HepG2 (cell line): Measurements from ENCODE around the gene CACNA1D. TPM values are rescaled to one million over a fixed set of nuclear protein-coding genes. Genes with fewer than 3 reads are reported as not detected.

Source experiments
- ATAC-seq: fragments of 200-7000 bp; cut with Tn5 transposase; 3 replicates; pipeline ENCODE4 v1.9.1; 2020; ENCODE audit warnings: mild to moderate bottlenecking, moderate library complexity
- BruUV-seq: library from RNA; stranded (reverse); fragments of 400-500 nt; replicated peaks from 2 replicates; lab custom pipeline; 2021; lab: Mats Ljungman, UMichigan
- CTCF ChIA-PET: fragments of 300-600 bp; formaldehyde crosslinking; extraction: SDS; loops from one replicate; lab custom pipeline; 2021; ENCODE audit warnings: low total read pairs, inconsistent platforms, low intra/inter-chr PET ratio; lab: Yijun Ruan, JAX
- POLR2A ChIA-PET: fragments of 350-600 bp; sonication (Branson Sonifier 250); formaldehyde crosslinking; loops from one replicate; lab custom pipeline; 2020; ENCODE audit warnings: antibody characterized with exemption, inconsistent platforms; lab: Yijun Ruan, JAX
- DNase-seq: peaks from one replicate; pipeline ENCODE4 v3.0.0-alpha.2; 2015; ENCODE audit warnings: low spot score
- FAIRE-seq: peaks from 3 replicates; lab custom pipeline; 2011; peaks lifted over from hg19 to GRCh38; lab: Jason Lieb, UNC
- H2AFZ ChIP-seq: one replicate; pipeline ENCODE4 v1.6.1; 2011; ENCODE audit warnings: low read length, inconsistent platforms
- H3K27ac ChIP-seq: fragments of 300-600 bp; 3 replicates; pipeline ENCODE4 v1.8.0; 2011; ENCODE audit warnings: mixed run types, mild to moderate bottlenecking, mixed read lengths, low read length, inconsistent platforms; ENCODE audit not compliant: insufficient read depth; ENCODE audit errors: extremely low read length
- H3K27me3 ChIP-seq, 2 experiments: fragments of 200-600 bp in 1 of 2; 2 replicates in 1 of 2; 3 replicates in 1 of 2; pipeline versions ENCODE4 v1.6.0 to v1.8.0; 2011; ENCODE audit warnings: low read length in 2 of 2, mild to moderate bottlenecking in 2 of 2, moderate library complexity in 2 of 2, inconsistent platforms in 1 of 2; ENCODE audit not compliant: insufficient read depth in 2 of 2, control insufficient read depth in 1 of 2
- H3K36me3 ChIP-seq, 2 experiments: fragments of 200-600 bp in 1 of 2; replicated peaks in 1 of 2; 2 replicates in 1 of 2; 3 replicates in 1 of 2; pipeline versions ENCODE4 v1.5.1 to v1.8.0; 2011; ENCODE audit warnings: low read length in 2 of 2, inconsistent platforms in 1 of 2; ENCODE audit not compliant: insufficient read depth in 2 of 2, control insufficient read depth in 1 of 2
- H3K4me1 ChIP-seq: 2 replicates; pipeline ENCODE4 v1.5.1; 2012; ENCODE audit warnings: low read length, inconsistent platforms; ENCODE audit not compliant: insufficient read depth
- H3K4me2 ChIP-seq: 2 replicates; pipeline ENCODE4 v1.6.0; 2011; ENCODE audit warnings: low read depth, low read length, inconsistent platforms
- H3K4me3 ChIP-seq, 3 experiments: fragments of 200-600 bp in 1 of 3; sonication (generic), shearing (Covaris generic) in 1 of 3; replicated peaks in 1 of 3; 2 replicates each; pipeline ENCODE4 v1.5.1; 2011 to 2016; ENCODE audit warnings: low read length in 3 of 3, inconsistent platforms in 2 of 3, low read depth in 2 of 3, mild to moderate bottlenecking in 2 of 3, control low read depth in 1 of 3, mixed read lengths in 1 of 3; ENCODE audit not compliant: insufficient read depth in 1 of 3
- H3K79me2 ChIP-seq: one replicate; pipeline ENCODE4 v1.6.1; 2011; ENCODE audit warnings: low read length, inconsistent platforms; ENCODE audit not compliant: insufficient read depth
- H3K9ac ChIP-seq: 2 replicates; pipeline ENCODE4 v1.6.0; 2011; ENCODE audit warnings: mild to moderate bottlenecking, low read depth, low read length, inconsistent platforms; ENCODE audit not compliant: insufficient read depth
- H3K9me3 ChIP-seq: 2 replicates; pipeline ENCODE4 v1.5.1; 2012; ENCODE audit warnings: mild to moderate bottlenecking, low read length
- H4K20me1 ChIP-seq: 2 replicates; pipeline ENCODE4 v1.6.0; 2011; ENCODE audit warnings: inconsistent platforms, mild to moderate bottlenecking, low read length, moderate library complexity; ENCODE audit not compliant: insufficient read depth
- CBX2 ChIP-seq, 2 experiments: fragments of 200-600 bp in 1 of 2; sonication (generic); formaldehyde crosslinking in 1 of 2; IDR thresholded peaks; 2 replicates each; pipeline versions ENCODE4 v1.7.0 to v1.8.1; 2018 to 2022; ENCODE audit warnings: low read depth in 2 of 2, low read length in 1 of 2, mild to moderate bottlenecking in 1 of 2, missing genetic modification reagents in 1 of 2
- MXD4 ChIP-seq: IDR thresholded peaks from 2 replicates; pipeline ENCODE4 v1.6.1; 2016; ENCODE audit warnings: mild to moderate bottlenecking, missing biosample characterization, missing genetic modification reagents
- SIN3A ChIP-seq: IDR thresholded peaks from 2 replicates; pipeline ENCODE4 v1.6.1; 2011; ENCODE audit warnings: low read depth, mild to moderate bottlenecking, control low read depth, low read length, borderline replicate concordance
- ZMYM4 ChIP-seq: sonication (generic); formaldehyde crosslinking; IDR thresholded peaks from 2 replicates; pipeline ENCODE4 v1.8.1; 2023; ENCODE audit warnings: mild to moderate bottlenecking, missing genetic modification reagents
- ZNF124 ChIP-seq: sonication (generic); formaldehyde crosslinking; IDR thresholded peaks from 2 replicates; pipeline ENCODE4 v1.4.0; 2020; ENCODE audit warnings: missing genetic modification reagents
- ZNF282 ChIP-seq: fragments of 450-650 bp; IDR thresholded peaks from 2 replicates; pipeline ENCODE4 v1.6.1; 2018; ENCODE audit not compliant: partially characterized antibody
- ZNF337 ChIP-seq: sonication (generic); formaldehyde crosslinking; IDR thresholded peaks from 2 replicates; pipeline ENCODE4 v1.5.1; 2020; ENCODE audit warnings: missing genetic modification reagents, low read depth, mild to moderate bottlenecking, borderline replicate concordance
- ZNF33A ChIP-seq: sonication (generic); formaldehyde crosslinking; IDR thresholded peaks from 2 replicates; pipeline ENCODE4 v1.5.1; 2020; ENCODE audit warnings: missing genetic modification reagents, mild to moderate bottlenecking, moderate library complexity, borderline replicate concordance
- WGBS: methylation state at CpG from one replicate; pipeline ENCODE4 v1.1.6; 2017; ENCODE audit warnings: low lambda C conversion rate; 5-methylcytosine and 5-hydroxymethylcytosine counted together
- in situ Hi-C: cut with HindIII; loops from 2 replicates; pipeline ENCODE4 v1.10.0; 2017; ENCODE audit warnings: low pct_unique_long_range_greater_than_20kb; ENCODE audit not compliant: extremely low pct_ligation_motif_present
- intact Hi-C: fragments of 100-400 bp; cut with micrococcal nuclease; formaldehyde crosslinking; loops from one replicate; pipeline ENCODE4 v1.10.0; 2022; ENCODE audit not compliant: unreplicated experiment
- polyA plus RNA-seq, 8 experiments: library from polyadenylated mRNA; depleted of rRNA in 3 of 8; stranded (reverse) in 7 of 8; unstranded in 1 of 8; fragments of >200 nt; fragmentation: Illumina TruSeq in 4 of 8; extraction: Trizol in 4 of 8; gene quantifications; 2 replicates each; pipeline versions ENCODE4 v1.2.1 to v1.2.3, GENCODE V29; 2011 to 2016; ENCODE audit warnings: low read depth in 4 of 8, missing spikeins in 1 of 8, mixed read lengths in 1 of 8; ENCODE audit not compliant: insufficient read depth in 1 of 8
- total RNA-seq, 5 experiments: library from RNA; depleted of rRNA; stranded (reverse); fragments of >200 nt; fragmentation: Illumina TruSeq; extraction: Trizol; gene quantifications; 2 replicates each; pipeline ENCODE4 v1.2.3, GENCODE V29; 2016; ENCODE audit warnings: low read depth in 1 of 5
- TF ChIP-seq, protein P1 (sequence below): sonication (generic); formaldehyde crosslinking; IDR thresholded peaks from 2 replicates; pipeline ENCODE4 v1.5.0; 2020; ENCODE audit warnings: missing genetic modification reagents, mild to moderate bottlenecking, borderline replicate concordance
- TF ChIP-seq, protein P2 (sequence below): sonication (generic); formaldehyde crosslinking; IDR thresholded peaks from 2 replicates; pipeline ENCODE4 v1.5.1; 2020; ENCODE audit warnings: mild to moderate bottlenecking, missing genetic modification reagents, borderline replicate concordance
- TF ChIP-seq, protein P3 (sequence below): sonication (generic); formaldehyde crosslinking; IDR thresholded peaks from 2 replicates; pipeline ENCODE4 v1.4.0; 2020; ENCODE audit warnings: missing genetic modification reagents
- TF ChIP-seq, protein P4 (sequence below): sonication (generic); formaldehyde crosslinking; IDR thresholded peaks from 2 replicates; pipeline ENCODE4 v1.8.0; 2022; ENCODE audit warnings: missing genetic modification reagents, low read depth, mild to moderate bottlenecking, borderline replicate concordance

Gene CACNA1D
- total and polyA plus RNA-seq, 2 of the 13 experiments (the other 11 are each of a cell fraction or from before 2014, with no cell fraction given): 0.26 to 0.38 TPM

DNA sequence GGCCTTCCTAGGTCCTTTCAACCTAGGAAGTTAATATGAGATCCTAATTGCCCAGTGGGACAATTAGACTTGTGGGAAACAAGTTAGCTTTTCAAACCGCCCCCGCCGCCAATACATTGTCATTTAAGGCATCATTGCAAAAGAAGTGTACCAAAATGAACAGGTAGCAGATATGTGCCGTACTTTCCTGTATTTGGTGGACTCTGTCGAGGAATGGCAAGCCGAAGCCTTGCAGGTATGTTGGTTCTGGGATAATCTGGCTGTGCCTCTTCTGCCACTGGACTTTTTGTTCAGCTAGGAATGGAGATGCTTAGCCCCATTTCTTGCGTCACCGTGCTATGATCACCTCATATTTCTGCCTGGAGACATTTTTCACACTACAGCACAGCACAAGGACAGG, 157.5 kb downstream of the CACNA1D start:
- Histone ChIP-seq H3K4me2 (no peak overlapping the region), H2AFZ (no peak overlapping the region), H3K9ac (no peak overlapping the region), H3K4me1 (no peaks in the 10 kb centered on the region), H4K20me1 (no peaks in the 10 kb centered on the region), H3K36me3 (no peaks in the 10 kb centered on the region), H3K27ac (no peak overlapping the region), H3K9me3 (no peaks in the 10 kb centered on the region), H3K4me3 (no peak overlapping the region), H3K27me3 (no peaks in the 10 kb centered on the region), H3K79me2 (no peaks in the 10 kb centered on the region)
- TF ChIP-seq, protein P1, sequence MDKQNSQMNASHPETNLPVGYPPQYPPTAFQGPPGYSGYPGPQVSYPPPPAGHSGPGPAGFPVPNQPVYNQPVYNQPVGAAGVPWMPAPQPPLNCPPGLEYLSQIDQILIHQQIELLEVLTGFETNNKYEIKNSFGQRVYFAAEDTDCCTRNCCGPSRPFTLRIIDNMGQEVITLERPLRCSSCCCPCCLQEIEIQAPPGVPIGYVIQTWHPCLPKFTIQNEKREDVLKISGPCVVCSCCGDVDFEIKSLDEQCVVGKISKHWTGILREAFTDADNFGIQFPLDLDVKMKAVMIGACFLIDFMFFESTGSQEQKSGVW (CRISPR knock-in tag): no peak
- no peak for TF ChIP-seq CBX2 (IDR thresholded peaks at IDR 0.05; ENCODE audit: low read depth, low read length)
- TF ChIP-seq CBX2 (CRISPR knock-in tag; IDR thresholded peaks at IDR 0.05; ENCODE audit: low read depth): no peak
- no peak for TF ChIP-seq ZNF282
- TF ChIP-seq, protein P2, sequence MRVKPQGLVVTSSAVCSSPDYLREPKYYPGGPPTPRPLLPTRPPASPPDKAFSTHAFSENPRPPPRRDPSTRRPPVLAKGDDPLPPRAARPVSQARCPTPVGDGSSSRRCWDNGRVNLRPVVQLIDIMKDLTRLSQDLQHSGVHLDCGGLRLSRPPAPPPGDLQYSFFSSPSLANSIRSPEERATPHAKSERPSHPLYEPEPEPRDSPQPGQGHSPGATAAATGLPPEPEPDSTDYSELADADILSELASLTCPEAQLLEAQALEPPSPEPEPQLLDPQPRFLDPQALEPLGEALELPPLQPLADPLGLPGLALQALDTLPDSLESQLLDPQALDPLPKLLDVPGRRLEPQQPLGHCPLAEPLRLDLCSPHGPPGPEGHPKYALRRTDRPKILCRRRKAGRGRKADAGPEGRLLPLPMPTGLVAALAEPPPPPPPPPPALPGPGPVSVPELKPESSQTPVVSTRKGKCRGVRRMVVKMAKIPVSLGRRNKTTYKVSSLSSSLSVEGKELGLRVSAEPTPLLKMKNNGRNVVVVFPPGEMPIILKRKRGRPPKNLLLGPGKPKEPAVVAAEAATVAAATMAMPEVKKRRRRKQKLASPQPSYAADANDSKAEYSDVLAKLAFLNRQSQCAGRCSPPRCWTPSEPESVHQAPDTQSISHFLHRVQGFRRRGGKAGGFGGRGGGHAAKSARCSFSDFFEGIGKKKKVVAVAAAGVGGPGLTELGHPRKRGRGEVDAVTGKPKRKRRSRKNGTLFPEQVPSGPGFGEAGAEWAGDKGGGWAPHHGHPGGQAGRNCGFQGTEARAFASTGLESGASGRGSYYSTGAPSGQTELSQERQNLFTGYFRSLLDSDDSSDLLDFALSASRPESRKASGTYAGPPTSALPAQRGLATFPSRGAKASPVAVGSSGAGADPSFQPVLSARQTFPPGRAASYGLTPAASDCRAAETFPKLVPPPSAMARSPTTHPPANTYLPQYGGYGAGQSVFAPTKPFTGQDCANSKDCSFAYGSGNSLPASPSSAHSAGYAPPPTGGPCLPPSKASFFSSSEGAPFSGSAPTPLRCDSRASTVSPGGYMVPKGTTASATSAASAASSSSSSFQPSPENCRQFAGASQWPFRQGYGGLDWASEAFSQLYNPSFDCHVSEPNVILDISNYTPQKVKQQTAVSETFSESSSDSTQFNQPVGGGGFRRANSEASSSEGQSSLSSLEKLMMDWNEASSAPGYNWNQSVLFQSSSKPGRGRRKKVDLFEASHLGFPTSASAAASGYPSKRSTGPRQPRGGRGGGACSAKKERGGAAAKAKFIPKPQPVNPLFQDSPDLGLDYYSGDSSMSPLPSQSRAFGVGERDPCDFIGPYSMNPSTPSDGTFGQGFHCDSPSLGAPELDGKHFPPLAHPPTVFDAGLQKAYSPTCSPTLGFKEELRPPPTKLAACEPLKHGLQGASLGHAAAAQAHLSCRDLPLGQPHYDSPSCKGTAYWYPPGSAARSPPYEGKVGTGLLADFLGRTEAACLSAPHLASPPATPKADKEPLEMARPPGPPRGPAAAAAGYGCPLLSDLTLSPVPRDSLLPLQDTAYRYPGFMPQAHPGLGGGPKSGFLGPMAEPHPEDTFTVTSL (CRISPR knock-in tag): no peak
- TF ChIP-seq ZMYM4: no peak
- no peak for TF ChIP-seq ZNF124
- TF ChIP-seq ZNF337: no peak
- TF ChIP-seq, protein P3, sequence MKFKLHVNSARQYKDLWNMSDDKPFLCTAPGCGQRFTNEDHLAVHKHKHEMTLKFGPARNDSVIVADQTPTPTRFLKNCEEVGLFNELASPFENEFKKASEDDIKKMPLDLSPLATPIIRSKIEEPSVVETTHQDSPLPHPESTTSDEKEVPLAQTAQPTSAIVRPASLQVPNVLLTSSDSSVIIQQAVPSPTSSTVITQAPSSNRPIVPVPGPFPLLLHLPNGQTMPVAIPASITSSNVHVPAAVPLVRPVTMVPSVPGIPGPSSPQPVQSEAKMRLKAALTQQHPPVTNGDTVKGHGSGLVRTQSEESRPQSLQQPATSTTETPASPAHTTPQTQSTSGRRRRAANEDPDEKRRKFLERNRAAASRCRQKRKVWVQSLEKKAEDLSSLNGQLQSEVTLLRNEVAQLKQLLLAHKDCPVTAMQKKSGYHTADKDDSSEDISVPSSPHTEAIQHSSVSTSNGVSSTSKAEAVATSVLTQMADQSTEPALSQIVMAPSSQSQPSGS: no peak
- no peak for TF ChIP-seq ZNF33A (CRISPR knock-in tag)
- no peak for TF ChIP-seq MXD4 (CRISPR knock-in tag)
- TF ChIP-seq, protein P4, sequence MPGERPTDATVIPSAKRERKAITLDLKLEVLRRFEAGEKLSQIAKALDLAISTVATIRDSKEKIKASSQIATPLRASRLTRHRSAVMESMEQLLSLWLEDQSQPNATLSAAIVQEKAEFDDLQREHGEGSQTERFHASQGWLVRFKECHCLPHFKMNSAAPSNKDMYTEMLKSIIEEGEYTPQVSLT (CRISPR knock-in tag): no peak
- TF ChIP-seq SIN3A: no peak
- FAIRE-seq (no peak), DNase-seq (no peak), ATAC-seq (no peak)
- 71% methylated on average over 8 of the region's 8 CpGs for WGBS
- intact Hi-C loops: no loop called here
- CTCF ChIA-PET: no interaction called here
- BruUV-seq: no TSS peak
- POLR2A ChIA-PET: no interaction called here
- in situ Hi-C loops: no loop called here
